ENCODE data around the gene SCN5A. TPM values are rescaled to one million over a fixed set of nuclear protein-coding genes. Genes with fewer than 3 reads are reported as not detected.

SCN5A gene
- 22.1 TPM for total RNA-seq (ENCODE audit: insufficient read depth, low replicate concordance)

DNA sequence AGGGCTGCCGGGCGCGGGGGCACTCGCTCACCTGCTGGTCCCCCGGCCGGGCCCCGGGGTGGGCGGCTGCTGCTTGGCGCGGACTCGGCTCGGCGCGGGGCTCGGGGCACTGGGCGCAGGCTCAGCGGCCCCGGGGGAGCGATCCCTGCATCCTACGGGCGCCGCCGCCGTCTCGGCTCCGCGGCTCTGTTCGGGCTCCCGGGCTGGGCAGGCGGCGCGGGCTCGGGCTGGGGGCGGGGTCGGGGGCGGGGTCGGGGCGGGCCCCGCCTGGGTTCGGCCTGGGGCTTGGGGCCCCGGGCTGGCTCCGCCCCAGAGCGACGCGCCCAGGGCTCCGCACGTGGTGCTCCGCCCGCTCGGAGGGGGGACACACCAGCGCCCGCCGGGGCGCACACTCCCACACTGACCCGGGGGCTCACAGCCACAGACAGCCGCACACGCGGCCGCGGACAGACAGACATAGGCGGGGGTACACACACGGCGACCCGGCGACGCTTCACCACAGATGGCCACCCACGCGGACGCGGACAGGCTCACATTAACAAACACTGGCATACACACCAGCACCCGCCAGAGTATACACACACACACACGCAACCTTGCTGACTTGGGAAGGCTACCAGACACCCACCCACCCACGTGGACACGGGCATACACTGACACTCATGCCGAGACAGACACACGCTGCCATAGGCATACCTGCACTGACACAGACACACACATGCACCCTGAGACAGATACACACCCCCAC, at the start of gene SCN5A:
SCN5A (minus strand) TSS at position 188 of the 748 bp plus-strand sequence. CDS start 16,380 bp downstream, outside the sequence.
- peak; percentile 33 for DNase-seq (ENCODE audit: low spot score)

DNA sequence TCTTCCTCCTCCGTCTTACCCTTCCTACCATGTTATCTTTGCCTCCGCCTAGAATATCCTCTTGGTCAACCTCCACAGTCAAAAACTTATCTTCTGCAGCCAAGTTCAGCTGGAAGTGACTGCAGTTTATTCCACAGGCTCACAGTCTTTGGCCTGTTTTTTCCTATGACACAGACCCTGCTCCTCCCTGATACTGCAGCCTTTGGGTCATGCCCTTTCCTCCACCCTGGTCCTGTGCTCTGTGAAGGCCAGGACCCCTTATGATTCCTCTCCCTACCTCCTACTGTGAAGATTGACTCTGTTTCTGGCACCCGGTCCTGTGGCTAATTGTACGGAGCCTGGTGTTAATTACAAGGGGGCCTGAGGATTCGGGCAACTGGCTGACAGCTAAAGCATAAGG, 49.3 kb upstream of the SCN5A start:
- no peak for DNase-seq (ENCODE audit: low spot score)

DNA sequence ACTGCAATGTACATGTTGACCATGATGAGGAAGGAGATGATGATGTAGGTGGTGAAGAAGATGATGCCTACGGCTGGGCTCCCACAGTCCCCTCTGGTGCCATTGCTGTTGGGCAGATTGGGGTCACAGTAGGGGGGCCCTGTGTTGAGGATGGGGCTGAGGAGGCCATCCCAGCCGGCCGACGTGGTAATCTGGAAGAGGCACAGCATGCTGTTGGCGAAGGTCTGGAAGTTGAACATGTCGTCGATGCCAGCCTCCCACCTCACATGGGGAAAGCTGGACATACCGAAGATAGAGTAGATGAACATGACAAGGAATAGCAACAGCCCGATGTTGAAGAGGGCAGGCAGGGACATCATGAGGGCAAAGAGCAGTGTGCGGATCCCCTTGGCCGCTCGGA, 48.6 kb upstream of the SCN5A start:
- no peak for DNase-seq (ENCODE audit: low spot score)

DNA sequence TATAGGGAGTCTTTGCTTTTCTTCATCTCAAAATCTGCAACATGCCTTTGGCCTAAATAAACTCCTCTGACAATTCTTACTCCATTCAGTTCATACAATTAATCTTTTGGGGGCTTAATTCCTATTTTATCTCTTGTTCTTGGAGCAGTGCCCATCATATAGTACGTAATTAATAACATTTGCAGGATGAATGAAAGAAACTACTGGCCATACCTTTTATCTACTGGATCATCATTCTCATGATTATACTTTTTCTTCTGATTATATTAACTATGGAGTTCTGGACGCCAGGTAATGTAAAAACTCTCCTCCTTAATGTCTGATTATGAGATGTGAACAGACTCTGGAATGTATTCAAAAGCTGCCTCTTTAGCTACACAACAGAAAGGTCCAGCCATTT, 46.5 kb upstream of the SCN5A start:
- DNase-seq (ENCODE audit: low spot score), result no peak

DNA sequence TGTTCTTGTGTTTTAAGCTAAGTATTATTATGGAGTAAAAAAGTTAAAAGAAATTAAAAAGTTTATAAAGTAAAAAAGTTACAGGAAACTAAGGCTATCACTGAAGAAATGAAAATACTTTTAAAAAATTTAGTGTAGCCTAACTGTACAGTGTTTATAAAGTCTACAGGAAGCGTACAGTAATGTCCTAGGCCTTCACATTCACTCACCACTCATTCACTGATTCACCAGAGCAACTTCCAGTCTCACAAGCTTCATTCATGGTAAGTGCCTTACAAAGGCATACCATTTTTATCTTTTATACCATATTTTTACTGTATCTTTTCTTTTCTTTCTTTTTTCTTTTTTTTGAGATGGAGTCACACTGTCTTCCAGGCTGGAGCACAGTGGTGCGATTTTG, 40.7 kb upstream of the SCN5A start:
- no peak for DNase-seq (ENCODE audit: low spot score)

DNA sequence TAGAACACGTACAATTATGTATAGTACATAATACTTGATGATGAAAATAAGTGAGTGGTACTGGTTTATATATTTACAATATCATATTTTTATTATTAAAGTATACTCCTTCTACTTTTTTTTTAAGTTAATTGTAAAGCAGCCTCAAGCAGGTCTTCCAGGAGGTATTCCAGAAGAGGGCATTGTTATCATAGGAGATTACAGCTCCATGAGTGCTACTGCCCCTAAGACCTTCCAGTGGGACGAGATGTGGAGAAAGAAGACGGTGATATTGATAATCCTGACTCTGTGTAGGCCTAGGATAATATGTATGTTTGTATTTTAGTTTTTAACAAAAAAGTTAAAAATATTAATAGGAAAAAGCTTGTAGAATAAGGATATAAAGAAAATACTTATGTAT, 40.3 kb upstream of the SCN5A start:
- DNase-seq (ENCODE audit: low spot score), result no peak

DNA sequence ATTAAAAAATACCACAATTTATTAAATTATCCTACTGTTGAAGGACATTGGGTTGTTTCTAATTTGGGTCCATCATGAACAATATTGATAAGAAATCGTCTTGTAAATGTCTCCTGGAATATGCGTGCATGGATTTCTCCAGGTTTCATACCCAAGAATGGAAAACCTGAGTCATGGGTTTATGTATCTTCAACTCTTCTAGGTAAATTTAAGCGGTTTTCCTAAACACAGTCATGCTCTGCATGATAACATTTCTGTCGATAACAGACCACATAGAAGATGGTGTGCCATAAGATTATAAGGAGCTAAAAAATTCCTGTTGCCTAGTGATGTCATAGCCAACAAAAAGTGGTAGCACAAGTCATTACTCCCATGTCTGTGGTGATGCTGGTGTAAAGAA, 39.9 kb upstream of the SCN5A start:
- DNase-seq (ENCODE audit: low spot score), result no peak

DNA sequence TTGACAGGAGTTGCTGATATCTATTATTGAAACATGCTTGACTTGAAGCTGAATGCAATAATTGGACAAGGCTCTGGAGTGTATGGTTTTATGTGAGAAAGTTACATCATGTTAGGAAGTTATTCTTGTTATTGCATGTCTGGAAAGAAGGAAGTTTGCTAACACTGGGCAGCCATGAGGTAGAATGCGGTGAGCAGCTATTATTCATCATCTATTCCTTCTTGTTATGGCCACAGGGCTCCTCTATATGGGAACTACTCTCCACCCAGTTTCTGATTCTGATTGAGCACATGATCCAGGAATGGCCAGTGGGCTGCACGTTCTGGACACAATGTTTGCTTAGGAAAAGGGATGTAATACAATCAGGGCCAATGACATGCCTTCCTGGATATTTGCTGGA, 37.8 kb upstream of the SCN5A start:
- no peak for DNase-seq (ENCODE audit: low spot score)

DNA sequence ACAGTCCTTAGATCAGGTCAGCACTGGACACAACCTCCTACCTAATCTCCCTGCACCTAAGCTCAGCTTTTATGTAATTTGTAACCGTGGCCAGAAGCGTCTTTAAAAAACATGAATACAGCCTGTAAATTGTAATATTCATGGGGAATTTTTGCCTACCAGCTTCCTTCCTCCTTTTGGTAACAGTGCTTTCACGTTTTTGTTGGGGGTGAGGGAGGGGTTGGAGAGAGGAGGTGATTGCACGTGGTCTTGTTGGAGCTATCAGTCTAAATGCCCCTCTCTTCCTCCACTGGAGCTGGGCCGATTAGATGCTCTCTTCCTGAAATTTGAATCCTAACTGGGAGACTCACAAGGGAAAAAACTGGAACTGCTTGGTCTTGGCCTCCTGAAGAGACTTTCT, 35.1 kb upstream of the SCN5A start:
- DNase-seq (ENCODE audit: low spot score), result no peak

DNA sequence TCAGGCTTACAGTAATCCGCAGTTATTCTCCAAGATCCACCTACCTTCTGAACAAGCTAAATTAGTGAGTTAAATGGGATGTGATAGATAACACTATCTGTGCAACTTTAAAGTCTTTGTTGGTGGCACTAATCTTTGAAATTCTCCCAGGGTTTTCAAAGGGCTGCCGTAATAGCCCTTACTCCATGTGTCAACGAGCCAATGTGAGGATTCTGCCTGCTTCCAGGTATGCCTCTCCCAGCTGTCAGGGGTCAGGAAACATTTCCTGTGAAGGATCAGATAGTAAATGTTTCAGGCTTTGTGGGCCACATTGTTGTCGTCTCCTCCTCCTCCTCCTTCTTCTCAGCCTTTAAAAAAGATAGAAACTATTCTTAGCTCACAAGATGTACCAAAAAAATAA, 20.2 kb upstream of the SCN5A start:
- no peak for DNase-seq (ENCODE audit: low spot score)

DNA sequence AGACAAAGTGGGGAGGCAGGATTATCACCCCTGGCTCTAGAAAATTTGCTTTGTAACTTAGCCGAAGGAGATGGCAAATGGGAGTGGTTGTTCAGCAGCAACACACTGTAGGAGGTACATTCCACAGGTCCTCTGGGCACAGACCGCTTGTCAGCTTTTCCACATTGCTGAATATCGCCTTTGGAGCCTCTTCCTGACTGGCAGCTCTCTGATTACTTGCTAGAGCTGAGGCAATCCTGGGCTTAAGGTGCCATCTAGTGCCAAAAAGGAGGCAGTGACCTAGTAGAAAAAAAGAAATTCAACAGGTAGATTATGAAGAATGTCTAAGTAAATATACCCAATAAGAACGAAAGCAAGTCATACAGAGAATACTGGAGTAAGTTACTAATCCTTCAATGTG, 13.1 kb upstream of the SCN5A start:
- DNase-seq (ENCODE audit: low spot score), result no peak

DNA sequence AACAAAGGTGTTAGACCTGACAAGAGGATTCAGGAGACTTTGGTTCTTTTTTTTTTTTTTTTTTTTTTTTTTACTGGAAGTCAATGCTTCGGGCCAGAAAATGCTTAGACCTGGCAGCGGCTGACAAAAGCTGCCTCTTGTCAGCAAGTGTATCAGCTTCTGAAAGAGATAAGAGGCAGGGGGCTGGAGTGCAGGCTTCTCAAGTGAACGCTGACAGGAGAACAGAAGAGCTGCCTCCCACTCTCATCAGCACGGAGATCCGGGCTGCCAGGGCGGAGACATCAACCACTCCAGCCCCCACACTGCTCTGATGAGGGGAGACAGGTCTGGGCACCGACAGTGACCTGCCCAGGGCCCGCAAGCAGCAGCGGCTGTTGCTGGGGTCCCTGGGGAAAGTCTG, 9.4 kb upstream of the SCN5A start:
- no peak for DNase-seq (ENCODE audit: low spot score)

DNA sequence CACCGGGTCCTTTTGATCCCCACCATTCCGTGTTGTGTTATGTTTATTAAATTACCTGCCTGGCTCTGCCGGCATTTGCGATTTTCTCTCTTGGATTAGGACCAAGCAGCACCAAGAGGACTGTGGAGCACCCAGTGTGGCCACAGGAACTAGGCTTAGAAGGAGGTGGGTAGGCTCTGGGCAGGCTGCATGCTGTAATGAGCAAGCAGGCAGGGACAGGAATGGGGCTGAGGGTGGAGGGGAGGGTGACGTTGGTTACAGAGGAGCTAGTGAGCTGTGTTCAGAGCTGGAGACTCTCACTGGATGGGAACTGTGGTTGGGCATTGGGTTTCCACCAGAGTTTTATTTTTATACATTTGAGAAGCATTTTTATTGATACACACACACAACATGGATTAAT, 7.9 kb upstream of the SCN5A start:
- no peak for DNase-seq (ENCODE audit: low spot score)

DNA sequence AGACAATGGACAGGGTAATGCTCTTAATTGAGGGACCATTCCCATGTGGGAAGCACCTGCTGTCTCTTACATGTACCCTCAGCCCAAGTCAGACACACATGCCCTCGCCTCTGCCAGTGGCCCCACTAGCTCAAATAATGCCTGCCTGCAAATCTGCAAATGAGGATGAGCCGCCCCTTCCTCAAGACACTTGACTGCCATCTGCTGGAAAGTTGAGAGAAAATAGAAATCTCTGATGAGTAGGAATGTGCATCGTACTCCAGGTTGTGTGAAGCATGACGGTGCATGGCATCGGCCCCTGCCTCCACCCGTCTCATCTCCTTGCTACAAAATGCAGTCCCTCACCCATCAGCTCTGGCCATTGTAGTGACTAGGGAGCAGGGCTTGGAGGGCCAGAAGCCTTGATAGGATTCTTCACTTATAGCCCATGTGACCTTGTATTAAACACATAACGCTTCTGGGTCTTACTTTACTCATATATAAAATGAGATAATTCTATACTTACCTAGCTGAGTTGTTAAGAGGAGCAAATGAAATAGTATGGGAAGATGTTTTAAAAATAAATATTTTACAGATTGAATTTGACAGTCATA, 6.3 kb upstream of the SCN5A start:
- DNase-seq (ENCODE audit: low spot score), result peak; percentile 43

DNA sequence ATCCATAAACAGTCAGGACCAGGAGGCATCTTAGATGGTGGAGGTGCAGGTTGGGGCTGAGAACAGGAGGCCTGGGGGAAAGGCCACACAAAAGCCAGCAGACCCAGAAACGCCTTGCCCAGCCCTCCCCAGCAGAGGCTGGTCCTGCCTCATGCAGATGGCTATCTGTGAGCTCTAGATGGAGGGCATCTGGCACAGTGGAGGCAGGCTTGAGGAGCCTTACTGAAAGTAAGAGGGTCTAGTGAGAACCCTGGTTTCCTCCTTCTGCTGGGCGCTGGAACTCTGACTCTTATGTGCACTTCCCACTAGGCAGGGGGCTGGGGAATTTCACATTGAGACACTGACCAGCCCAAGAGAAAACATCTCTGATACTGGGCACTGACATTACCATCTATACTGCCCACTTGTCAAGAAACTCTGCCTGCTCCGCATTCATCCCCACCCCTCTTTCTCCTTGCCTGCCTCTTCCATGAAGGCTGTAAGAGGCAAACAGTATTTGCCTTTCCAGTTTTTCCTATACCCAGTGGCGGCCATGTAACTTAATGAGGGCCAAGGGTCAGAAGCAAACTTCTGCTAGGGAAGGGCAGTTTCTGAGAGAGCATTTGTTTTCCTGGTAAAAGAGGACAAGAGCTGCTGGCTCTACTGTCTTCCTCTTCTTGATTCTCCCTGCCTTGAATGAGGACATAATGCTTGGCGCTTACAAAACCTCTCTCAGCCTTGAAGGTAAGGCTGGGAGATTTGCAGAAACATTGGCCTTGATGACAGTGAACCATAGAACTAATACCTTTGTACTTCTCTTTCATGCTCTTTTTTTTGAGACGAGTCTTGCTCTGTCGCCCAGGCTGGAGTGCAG, 4.4 kb upstream of the SCN5A start:
- no peak for DNase-seq (ENCODE audit: low spot score)

DNA sequence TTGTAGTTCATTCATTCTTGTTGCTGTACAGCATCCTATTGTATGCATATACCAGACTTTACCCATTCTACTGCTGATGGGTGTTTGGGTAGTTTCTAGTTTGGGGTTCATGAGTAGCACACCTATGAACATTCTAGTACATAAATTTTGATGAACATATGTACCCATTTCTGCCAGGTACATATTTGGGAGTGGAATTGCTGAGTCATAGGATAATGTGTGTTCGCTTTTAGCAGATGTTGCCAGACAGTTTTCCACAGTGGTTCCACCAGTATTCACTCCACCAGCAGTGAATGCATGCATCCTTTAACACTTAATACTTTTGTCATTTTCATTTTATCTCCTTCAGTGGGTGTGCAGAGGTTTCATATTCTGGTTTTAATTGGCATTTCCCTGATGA, 3.4 kb upstream of the SCN5A start:
- DNase-seq (ENCODE audit: low spot score), result no peak

DNA sequence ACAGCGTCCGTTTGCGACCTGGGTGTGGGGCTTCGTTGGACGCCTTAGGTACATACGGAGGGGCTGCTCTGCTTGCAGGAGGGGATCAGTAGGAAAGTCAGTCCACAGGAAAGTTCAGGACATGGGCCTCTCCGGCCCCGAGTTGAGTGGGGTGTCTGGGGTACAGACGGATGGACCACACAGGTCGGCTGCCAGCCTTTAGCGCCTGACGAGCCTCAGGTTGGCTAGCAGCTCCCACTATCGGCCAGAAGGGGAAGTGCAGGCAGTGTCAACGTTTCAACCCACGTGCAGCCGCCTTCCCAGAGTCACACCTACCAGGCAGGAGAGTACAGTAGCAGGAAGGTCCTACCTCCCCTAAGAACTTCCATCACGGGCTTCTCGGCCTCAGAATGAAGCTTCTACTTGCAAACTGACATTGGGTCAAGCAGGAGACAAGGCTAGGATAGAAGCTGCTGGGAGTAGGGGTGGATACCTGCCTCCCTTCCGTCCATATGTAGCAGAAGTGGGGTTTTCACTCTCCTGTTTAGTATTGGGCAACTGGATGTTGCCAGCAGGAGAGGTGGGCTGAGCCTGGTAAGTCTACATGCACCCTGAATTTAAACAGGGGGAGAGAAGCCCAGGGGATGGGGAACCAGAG, 1.8 kb upstream of the SCN5A start:
- peak; percentile 56 for DNase-seq (ENCODE audit: low spot score)

DNA sequence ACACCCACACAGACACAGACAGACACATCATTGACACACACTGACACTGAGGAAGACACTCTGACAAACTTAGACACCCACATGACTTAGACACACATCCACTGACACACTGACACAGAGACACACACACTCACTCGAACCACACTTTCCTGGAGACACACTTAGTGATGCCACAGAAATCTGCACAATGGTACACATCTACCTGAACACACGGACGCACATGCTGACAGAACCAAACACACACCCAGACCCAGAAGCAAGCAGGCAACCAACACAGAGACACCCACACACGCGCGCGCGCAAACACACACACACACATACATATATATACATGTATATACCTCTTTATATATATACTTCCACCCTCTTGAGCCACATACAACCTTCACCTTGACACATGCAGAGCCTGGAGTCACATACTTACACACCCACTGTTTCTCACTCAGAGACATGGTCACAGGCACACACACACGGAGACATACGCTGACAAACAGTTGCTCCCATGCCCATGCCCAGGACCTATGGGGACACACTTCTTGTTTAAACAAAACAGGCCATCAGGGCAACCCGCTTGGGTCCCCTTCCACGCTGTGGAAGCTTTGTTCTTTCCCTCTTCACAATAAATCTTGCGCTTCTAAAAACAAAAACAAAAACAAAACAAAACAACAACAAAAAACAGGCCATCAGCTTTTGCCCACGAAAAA, 913 bp upstream of the SCN5A start:
- DNase-seq (ENCODE audit: low spot score), result peak; percentile 6

DNA sequence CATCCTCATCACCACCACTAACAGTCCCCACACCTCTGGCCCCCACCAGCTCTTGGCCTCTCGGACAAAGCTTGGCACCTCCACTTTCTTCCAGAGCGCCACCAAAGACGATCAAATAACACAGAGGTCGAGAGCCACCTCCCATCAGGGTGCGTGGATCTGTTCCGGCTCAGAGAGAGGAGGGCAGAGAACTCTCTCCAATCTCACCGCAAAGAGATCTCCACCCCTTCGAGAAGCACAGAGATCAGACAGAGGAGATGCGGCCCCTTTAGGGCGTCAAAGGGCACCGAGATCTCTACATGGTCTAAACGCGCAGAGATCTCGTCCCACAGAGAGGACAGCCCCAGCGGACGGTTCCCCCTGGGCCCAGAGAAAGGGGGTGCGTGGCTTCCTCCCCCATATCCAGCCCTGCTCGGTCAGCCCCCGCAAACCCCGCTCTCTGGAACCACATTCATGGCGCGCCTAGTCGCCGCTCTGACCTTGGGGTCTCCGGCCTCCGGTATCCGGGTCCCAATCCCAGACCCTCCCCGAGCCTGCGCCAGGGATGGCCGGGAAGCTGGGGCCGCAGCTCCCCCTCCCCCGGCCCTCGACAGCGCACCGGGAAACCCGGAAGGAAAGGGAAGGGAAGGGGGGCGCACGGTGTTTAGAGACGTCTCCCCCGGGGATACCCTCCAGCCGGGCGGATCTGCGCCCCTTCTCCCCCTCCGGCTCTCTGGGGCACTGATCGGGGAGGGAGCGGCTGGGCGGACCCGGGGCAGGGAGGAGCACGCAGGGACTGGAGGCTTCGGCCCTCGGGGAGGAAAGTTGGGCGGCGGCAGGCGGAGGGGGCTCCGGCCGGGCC, 608 bp downstream of the SCN5A start:
- no peak for DNase-seq (ENCODE audit: low spot score)

DNA sequence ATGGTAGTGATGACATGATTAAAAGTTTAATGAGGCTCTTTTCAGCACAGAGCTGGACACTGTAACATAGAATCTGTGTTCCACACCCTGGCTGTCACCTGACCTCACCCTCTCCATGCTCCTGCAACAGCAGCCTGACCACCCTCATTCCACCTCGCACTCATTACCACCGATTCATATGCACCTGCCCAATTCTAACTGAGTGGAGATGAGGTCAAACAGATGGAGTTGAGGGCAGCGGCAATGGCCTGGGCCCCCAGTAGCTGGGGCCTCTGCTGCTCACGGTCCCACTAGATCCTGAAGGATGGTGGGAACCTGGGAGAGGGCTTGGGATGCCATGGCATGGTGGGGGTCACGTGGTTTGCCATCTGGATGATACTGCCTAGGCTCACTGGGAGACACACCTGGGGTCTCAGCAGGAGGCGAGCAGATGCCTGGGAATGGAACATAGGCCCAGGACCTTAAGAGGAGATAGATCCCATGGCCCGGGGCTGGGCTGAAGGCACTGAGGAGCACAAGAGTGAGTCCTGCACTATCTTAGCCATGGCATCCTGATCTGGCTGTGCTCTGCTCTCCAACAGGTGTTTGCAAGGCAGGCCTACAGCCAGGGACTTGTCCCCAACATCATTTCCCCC, 1.3 kb downstream of the SCN5A start:
- DNase-seq (ENCODE audit: low spot score), result no peak
